BE2C (cell line): ENCODE data around the gene MTA3.
"Not testable (repeated sequence)": the region's sequence is repeated elsewhere in the genome, so short reads cannot be mapped to it uniquely, and the experiment has no call there.

ENCODE experiments used
- DNase-seq: peaks from one replicate; pipeline ENCODE4 v3.0.0-alpha.2; 2020
- H3K27me3 ChIP-seq: fragments of 250-450 bp; sonication (Bioruptor Pico); 2 replicates; pipeline ENCODE4 v1.5.1; 2020; ENCODE audit warnings: mild to moderate bottlenecking
- H3K36me3 ChIP-seq: fragments of 250-450 bp; sonication (Bioruptor Pico); 2 replicates; pipeline ENCODE4 v1.5.1; 2020; ENCODE audit warnings: mild to moderate bottlenecking
- H3K4me1 ChIP-seq: fragments of 250-450 bp; sonication (Bioruptor Pico); 2 replicates; pipeline ENCODE4 v1.5.1; 2020
- H3K4me3 ChIP-seq: 2 replicates; pipeline ENCODE4 v1.5.1; 2011; ENCODE audit warnings: low read depth, low read length
- H3K9me3 ChIP-seq: fragments of 250-450 bp; sonication (Bioruptor Pico); 2 replicates; pipeline ENCODE4 v1.5.1; 2020
- TF ChIP-seq, protein P1 (sequence below): IDR thresholded peaks from 2 replicates; pipeline ENCODE4 v1.5.1; 2012; ENCODE audit warnings: mild to moderate bottlenecking, low read depth, low read length

MTA3 gene

DNA sequence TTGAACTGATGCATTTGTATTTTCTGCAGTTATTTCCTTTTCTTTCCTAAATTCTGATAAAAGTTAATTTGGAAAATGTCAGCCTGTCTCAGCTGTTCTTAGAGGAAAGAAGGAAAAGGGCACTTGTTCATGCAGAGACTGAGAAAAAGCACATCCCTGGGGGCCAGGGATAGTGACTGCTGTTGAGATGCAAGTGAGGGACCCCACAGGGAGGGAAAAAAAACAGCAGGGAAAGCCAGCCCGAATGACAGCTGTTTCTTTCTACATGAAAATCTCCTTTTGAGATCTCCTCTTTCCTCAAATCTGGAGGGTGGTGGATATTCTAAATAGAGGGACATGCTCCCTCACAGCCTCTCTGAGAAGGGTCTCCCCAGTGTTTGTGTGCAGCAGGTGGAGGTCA is 14.0 kb upstream of the MTA3 start:
- H3K9me3 ChIP-seq = no peaks in the 10 kb centered on the region
- no peaks in the 10 kb centered on the region for H3K4me1 ChIP-seq
- no peaks in the 10 kb centered on the region for H3K36me3 ChIP-seq
- no peak overlapping the region for H3K4me3 ChIP-seq
- DNase-seq = no peak
- H3K27me3 ChIP-seq = no peaks in the 10 kb centered on the region
- TF ChIP-seq, protein P1, sequence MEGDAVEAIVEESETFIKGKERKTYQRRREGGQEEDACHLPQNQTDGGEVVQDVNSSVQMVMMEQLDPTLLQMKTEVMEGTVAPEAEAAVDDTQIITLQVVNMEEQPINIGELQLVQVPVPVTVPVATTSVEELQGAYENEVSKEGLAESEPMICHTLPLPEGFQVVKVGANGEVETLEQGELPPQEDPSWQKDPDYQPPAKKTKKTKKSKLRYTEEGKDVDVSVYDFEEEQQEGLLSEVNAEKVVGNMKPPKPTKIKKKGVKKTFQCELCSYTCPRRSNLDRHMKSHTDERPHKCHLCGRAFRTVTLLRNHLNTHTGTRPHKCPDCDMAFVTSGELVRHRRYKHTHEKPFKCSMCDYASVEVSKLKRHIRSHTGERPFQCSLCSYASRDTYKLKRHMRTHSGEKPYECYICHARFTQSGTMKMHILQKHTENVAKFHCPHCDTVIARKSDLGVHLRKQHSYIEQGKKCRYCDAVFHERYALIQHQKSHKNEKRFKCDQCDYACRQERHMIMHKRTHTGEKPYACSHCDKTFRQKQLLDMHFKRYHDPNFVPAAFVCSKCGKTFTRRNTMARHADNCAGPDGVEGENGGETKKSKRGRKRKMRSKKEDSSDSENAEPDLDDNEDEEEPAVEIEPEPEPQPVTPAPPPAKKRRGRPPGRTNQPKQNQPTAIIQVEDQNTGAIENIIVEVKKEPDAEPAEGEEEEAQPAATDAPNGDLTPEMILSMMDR = no peak

DNA sequence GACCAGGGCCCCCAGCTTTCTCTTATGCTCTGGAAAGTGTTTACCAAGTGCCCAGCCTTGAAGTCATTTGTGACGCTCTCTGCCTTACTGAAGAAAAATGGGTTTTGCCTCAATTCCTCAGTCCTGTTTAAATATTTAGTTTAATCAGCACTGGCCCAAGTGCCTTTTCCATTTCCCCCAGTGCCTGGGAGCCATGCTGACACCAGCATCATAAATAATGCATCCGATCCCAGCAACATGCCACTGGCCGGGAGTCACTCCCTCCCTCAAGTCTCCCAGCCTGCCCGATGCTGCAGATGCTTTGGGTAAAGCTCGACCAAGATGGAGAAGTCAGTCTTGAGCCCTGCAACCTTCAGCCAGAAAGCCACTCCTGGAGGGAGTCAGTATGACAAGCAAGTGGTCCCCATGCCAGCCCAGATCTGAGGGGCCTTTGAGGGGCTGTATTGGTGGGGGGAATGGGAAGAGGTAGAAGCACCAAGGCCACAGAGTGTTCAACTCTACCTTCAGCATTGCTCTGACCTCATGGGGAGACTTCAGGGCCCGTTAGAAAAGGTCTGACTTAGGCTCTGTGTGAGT is 12.0 kb upstream of the MTA3 start:
- Histone ChIP-seq H3K9me3 (no peaks in the 10 kb centered on the region), H3K27me3 (no peaks in the 10 kb centered on the region), H3K4me1 (no peaks in the 10 kb centered on the region), H3K36me3 (no peaks in the 10 kb centered on the region), H3K4me3 (no peak overlapping the region)
- TF ChIP-seq, protein P1 = no peak
- no peak for DNase-seq

DNA sequence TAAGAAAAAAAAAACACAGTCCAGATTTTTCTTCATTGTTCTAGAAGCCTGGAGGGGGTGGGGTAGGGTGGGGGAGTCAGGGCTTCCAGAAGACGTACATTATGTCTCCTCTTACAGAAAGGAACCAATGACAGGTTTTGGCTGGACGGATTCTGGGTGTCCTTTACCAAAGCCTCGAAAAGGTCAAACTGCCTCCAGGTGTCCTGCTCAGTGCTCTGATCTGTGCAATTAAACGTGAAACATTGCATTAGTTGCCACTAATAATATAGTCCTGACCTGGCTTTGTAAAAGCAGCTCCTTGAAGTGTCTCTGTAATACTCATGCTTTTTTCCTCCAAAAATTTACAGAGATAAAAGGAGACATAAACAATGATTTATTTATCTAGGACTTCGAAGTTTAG is 11.1 kb upstream of the MTA3 start:
- Histone ChIP-seq H3K4me3 (no peak overlapping the region), H3K4me1 (no peaks in the 10 kb centered on the region), H3K27me3 (no peaks in the 10 kb centered on the region), H3K9me3 (no peaks in the 10 kb centered on the region), H3K36me3 (no peaks in the 10 kb centered on the region)
- DNase-seq = no peak
- TF ChIP-seq, protein P1 = no peak

DNA sequence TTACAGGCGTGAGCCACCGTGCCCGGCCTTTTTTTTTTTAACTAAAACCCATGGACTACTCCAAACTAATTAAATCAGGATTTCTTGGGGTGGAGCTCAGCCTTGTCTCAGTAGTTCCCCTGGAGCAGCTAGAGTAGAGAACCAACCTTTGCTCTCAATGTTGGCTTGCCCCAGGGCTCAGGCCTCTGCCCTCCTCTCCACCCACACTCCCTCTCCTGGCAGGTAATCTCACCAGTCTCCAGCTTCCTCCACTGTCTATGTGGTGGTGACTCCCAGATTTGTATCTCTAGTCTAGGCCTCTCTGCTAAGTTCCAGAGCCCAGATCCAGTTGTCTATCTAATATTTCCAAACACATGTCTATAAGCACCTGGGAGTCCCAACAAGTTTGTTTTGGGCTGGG is 9.6 kb upstream of the MTA3 start:
- Histone ChIP-seq H3K4me3 (no peak overlapping the region), H3K4me1 (no peaks in the 10 kb centered on the region), H3K9me3 (no peaks in the 10 kb centered on the region), H3K27me3 (no peaks in the 10 kb centered on the region), H3K36me3 (no peaks in the 10 kb centered on the region)
- TF ChIP-seq, protein P1 = no peak
- no peak for DNase-seq

DNA sequence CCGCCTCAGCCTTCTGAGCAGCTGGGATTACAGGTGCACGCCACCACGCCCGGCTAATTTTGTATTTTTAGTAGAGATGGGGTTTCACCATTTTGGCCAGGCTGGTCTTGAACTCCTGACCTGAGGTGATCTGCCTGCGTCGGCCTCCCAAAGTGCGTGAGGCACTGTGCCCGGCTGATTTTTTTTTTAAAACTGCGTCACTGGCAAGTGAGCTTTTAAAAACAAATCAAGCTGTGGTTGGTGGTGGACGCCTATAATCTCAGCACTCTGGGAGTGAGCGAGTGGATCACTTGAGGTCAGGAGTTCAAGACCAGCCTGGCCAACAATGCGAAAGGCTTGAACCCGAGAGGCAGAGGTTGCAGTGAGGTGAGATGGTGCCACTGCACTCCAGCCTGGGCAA is 8.3 kb upstream of the MTA3 start:
- H3K36me3 ChIP-seq, H3K4me3 ChIP-seq, H3K4me1 ChIP-seq, DNase-seq, H3K9me3 ChIP-seq, H3K27me3 ChIP-seq: not testable (repeated sequence)

DNA sequence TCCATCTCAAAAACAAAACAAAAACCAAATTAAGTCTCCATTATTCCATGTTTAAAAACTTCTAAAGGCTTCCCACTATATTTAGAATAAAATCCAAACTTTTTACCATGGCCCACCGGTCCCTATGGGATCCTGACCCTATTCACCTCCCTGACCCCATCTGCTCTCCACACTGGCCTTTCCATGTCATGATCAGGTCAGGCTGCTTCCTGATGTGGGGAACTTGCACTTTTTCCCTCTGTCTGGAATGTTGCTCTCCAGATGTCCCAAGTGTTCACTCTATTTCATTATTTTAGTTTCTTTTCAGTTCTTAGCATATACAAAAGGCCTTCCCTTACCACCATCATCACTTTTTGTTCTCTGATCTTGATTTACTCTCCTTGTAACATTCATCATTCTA is 7.5 kb upstream of the MTA3 start:
- DNase-seq = no peak
- TF ChIP-seq, protein P1 = no peak
- Histone ChIP-seq H3K36me3 (no peaks in the 10 kb centered on the region), H3K9me3 (no peaks in the 10 kb centered on the region), H3K27me3 (no peaks in the 10 kb centered on the region), H3K4me1 (no peaks in the 10 kb centered on the region), H3K4me3 (no peak overlapping the region)
